ENCODE results near the gene PANX2. TPM values are rescaled to one million over a fixed set of nuclear protein-coding genes. Genes with fewer than 3 reads are reported as not detected.
"Not testable (repeated sequence)": the region's sequence is repeated elsewhere in the genome, so short reads cannot be mapped to it uniquely, and the experiment has no call there.

The PANX2 gene
- total RNA-seq, 2 donors from 2014 or later: 0.67 to 1.7 TPM

GRCh38 chr22:50145721-50146438 is 24.7 kb upstream of the PANX2 start:
- no peak for DNase-seq (ENCODE audit: low spot score)
- no peak for TF ChIP-seq CTCF (IDR thresholded peaks at IDR 0.05)
- H3K27ac ChIP-seq: no peak overlapping the region
- no peaks in the 10 kb centered on the region for H3K36me3 ChIP-seq
- H3K4me1 ChIP-seq: no peaks in the 10 kb centered on the region
- no peaks in the 10 kb centered on the region for H3K27me3 ChIP-seq
- no peak overlapping the region for H3K4me3 ChIP-seq
- H3K9me3 ChIP-seq: no peaks in the 10 kb centered on the region

- Histone ChIP-seq H3K9me3 (no peaks in the 10 kb centered on the region), H3K36me3 (no peaks in the 10 kb centered on the region), H3K4me3 (no peak overlapping the region), H3K27me3 (no peaks in the 10 kb centered on the region), H3K4me1 (no peaks in the 10 kb centered on the region), H3K27ac (no peak overlapping the region)
- peak; percentile 72 for DNase-seq (ENCODE audit: low spot score)
- peak; percentile 74 to 75 for TF ChIP-seq CTCF (IDR thresholded peaks at IDR 0.05)
Observed at GRCh38 chr22:50146439-50147238, 23.9 kb upstream of the PANX2 start.

- H3K27ac ChIP-seq; H3K4me3 ChIP-seq; H3K36me3 ChIP-seq; H3K27me3 ChIP-seq; H3K9me3 ChIP-seq; H3K4me1 ChIP-seq; DNase-seq (ENCODE audit: low spot score): not testable (repeated sequence)
Observed at GRCh38 chr22:50147258-50148165, 23.0 kb upstream of the PANX2 start.

- Histone ChIP-seq H3K27ac (no peak overlapping the region), H3K36me3 (no peaks in the 10 kb centered on the region), H3K9me3 (no peaks in the 10 kb centered on the region), H3K27me3 (no peaks in the 10 kb centered on the region), H3K4me3 (no peak overlapping the region), H3K4me1 (no peaks in the 10 kb centered on the region)
- TF ChIP-seq CTCF (IDR thresholded peaks at IDR 0.05): no peak
- DNase-seq (ENCODE audit: low spot score): no peak
Observed at GRCh38 chr22:50148166-50148500, 22.4 kb upstream of the PANX2 start.

- H3K27ac ChIP-seq: no peak overlapping the region
- DNase-seq (ENCODE audit: low spot score): no peak
- H3K9me3 ChIP-seq: no peaks in the 10 kb centered on the region
- H3K36me3 ChIP-seq: no peaks in the 10 kb centered on the region
- no peak overlapping the region for H3K4me3 ChIP-seq
- H3K4me1 ChIP-seq: no peaks in the 10 kb centered on the region
- no peaks in the 10 kb centered on the region for H3K27me3 ChIP-seq
- TF ChIP-seq CTCF (IDR thresholded peaks at IDR 0.05): peak in 1 of 2 donors; percentile 78
Observed at GRCh38 chr22:50148991-50149721, 21.4 kb upstream of the PANX2 start.

Measured in right atrium auricular region (tissue), 2 donors.